Measurements from ENCODE around the gene VPS54. TPM values are rescaled to one million over a fixed set of nuclear protein-coding genes. Genes with fewer than 3 reads are reported as not detected.

Gene VPS54
- total RNA-seq, 1 donor from 2014 or later = 17.5 TPM

DNA sequence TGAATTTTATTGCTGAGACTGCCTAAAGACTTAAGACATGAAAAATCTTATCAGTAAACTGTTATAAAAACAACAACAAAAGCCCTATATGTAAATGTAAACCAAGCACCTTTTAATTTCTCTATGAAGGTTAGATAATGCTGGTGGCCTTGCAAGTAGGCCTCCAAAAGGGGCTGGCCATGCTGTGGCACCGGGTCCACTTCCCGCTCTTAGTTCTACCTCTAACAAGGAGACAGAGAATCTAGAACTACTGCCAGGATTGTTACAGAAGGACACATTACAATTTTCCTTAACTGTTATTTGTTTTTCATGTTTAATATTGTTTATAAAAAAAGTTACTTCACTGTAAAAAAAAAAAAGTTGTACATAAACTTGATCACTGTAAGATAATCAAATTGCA, 128.6 kb downstream of the VPS54 start:
- no peak overlapping the region for H3K4me3 ChIP-seq (ENCODE audit: insufficient read depth, low read depth, low read length)
- H3K79me2 ChIP-seq (ENCODE audit: insufficient read depth, low read length) = no peaks in the 10 kb centered on the region
- H4K20me1 ChIP-seq (ENCODE audit: insufficient read depth, low read length) = peaks cover 12% of the 10 kb centered on the region
- H3K4me1 ChIP-seq (ENCODE audit: insufficient read depth, low read length) = no peaks in the 10 kb centered on the region
- FAIRE-seq (no peak), DNase-seq (ENCODE audit: low read depth) (no peak)
- H3K4me3 Mint-ChIP-seq (ENCODE audit: unreplicated experiment) = no peak overlapping the region
- no peaks in the 10 kb centered on the region for H3K9me3 Mint-ChIP-seq (ENCODE audit: unreplicated experiment)
- TF ChIP-seq, protein P1, sequence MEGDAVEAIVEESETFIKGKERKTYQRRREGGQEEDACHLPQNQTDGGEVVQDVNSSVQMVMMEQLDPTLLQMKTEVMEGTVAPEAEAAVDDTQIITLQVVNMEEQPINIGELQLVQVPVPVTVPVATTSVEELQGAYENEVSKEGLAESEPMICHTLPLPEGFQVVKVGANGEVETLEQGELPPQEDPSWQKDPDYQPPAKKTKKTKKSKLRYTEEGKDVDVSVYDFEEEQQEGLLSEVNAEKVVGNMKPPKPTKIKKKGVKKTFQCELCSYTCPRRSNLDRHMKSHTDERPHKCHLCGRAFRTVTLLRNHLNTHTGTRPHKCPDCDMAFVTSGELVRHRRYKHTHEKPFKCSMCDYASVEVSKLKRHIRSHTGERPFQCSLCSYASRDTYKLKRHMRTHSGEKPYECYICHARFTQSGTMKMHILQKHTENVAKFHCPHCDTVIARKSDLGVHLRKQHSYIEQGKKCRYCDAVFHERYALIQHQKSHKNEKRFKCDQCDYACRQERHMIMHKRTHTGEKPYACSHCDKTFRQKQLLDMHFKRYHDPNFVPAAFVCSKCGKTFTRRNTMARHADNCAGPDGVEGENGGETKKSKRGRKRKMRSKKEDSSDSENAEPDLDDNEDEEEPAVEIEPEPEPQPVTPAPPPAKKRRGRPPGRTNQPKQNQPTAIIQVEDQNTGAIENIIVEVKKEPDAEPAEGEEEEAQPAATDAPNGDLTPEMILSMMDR (IDR thresholded peaks at IDR 0.05; ENCODE audit: insufficient read depth, low read depth, low read length) = no peak
- TF ChIP-seq EZH2 (IDR thresholded peaks at IDR 0.05; ENCODE audit: insufficient read depth, low read length) = no peak
- peaks cover 15% of the 10 kb centered on the region for H3K36me3 Mint-ChIP-seq (ENCODE audit: low read depth, unreplicated experiment)
- no peak overlapping the region for H3K27ac ChIP-seq (ENCODE audit: low read depth, low read length)
- H3K27me3 ChIP-seq (ENCODE audit: insufficient read depth, low read length) = no peaks in the 10 kb centered on the region
- no peak overlapping the region for H3K27ac Mint-ChIP-seq (ENCODE audit: unreplicated experiment)
- H3K9me3 ChIP-seq (ENCODE audit: insufficient read depth, low read depth, low read length) = no peaks in the 10 kb centered on the region
- H3K36me3 ChIP-seq (ENCODE audit: insufficient read depth, low read length) = peaks cover 51% of the 10 kb centered on the region
- no peak overlapping the region for H3K4me2 ChIP-seq (ENCODE audit: low read length)
- H2AFZ ChIP-seq (ENCODE audit: low read depth, low read length) = no peak overlapping the region
- H3K4me1 Mint-ChIP-seq (ENCODE audit: low read depth, unreplicated experiment) = peaks cover 11% of the 10 kb centered on the region
- no peak overlapping the region for H3K9ac ChIP-seq (ENCODE audit: low read length)
- H3K27me3 Mint-ChIP-seq (ENCODE audit: low read depth, unreplicated experiment) = no peaks in the 10 kb centered on the region

DNA sequence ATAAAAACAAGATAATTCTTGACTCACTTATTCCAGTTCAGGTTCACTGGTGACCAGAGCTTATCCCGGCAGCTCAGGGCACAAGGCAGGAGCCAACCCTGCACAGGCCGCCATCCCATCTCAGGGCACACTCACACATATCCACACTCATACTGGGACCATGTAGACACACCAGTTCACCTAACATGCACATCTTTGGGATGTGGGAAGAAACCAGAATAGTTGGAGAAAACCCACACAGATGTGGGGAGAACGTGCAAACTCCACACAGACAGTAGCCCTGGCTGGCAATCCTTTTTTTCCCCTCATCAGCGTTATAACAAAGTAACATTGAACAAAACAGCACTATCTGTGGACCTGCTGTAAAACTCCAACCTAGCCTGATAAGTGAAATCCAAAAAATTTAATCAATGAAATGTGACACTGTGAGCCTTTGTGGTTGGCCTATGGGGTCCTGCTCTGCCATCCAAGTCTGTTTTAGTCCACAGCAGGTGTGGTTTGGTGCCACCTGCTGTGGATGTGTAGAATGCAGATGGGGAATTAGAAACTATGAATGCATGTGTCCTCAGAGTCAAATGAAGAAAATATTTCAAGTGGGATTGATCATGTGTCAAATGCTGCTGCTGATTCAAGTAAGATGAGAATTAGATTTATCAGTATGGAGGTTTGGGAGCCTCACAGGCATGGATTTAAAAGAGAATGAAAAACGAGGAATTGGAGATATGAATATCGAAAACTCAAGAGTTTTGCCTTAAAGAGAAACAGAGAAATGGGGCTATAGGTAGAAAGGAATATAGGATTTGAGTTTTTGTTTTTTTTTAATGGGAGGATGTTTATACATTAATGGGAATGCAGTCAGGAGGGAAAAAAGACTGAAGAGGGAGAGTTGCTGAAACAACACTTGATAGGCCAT, 130.5 kb downstream of the VPS54 start:
- no peak for TF ChIP-seq EZH2 (IDR thresholded peaks at IDR 0.05; ENCODE audit: insufficient read depth, low read length)
- TF ChIP-seq, protein P1 (IDR thresholded peaks at IDR 0.05; ENCODE audit: insufficient read depth, low read depth, low read length) = peak; percentile 77
- Histone ChIP-seq H3K79me2 (ENCODE audit: insufficient read depth, low read length) (no peaks in the 10 kb centered on the region), H3K9me3 (ENCODE audit: insufficient read depth, low read depth, low read length) (no peaks in the 10 kb centered on the region), H3K36me3 (ENCODE audit: insufficient read depth, low read length) (peaks cover 50% of the 10 kb centered on the region), H4K20me1 (ENCODE audit: insufficient read depth, low read length) (peaks cover 12% of the 10 kb centered on the region), H2AFZ (ENCODE audit: low read depth, low read length) (no peak overlapping the region), H3K27me3 (ENCODE audit: insufficient read depth, low read length) (no peaks in the 10 kb centered on the region), H3K27ac (ENCODE audit: low read depth, low read length) (no peak overlapping the region), H3K4me1 (ENCODE audit: insufficient read depth, low read length) (no peaks in the 10 kb centered on the region), H3K9ac (ENCODE audit: low read length) (no peak overlapping the region), H3K4me3 (ENCODE audit: insufficient read depth, low read depth, low read length) (no peak overlapping the region), H3K4me2 (ENCODE audit: low read length) (no peak overlapping the region)
- peaks cover 22% of the 10 kb centered on the region for H3K36me3 Mint-ChIP-seq (ENCODE audit: low read depth, unreplicated experiment)
- H3K4me3 Mint-ChIP-seq (ENCODE audit: unreplicated experiment) = no peak overlapping the region
- H3K9me3 Mint-ChIP-seq (ENCODE audit: unreplicated experiment) = no peaks in the 10 kb centered on the region
- FAIRE-seq (no peak), DNase-seq (ENCODE audit: low read depth) (peak; percentile 8)
- H3K27ac Mint-ChIP-seq (ENCODE audit: unreplicated experiment) = no peak overlapping the region
- peaks cover 11% of the 10 kb centered on the region for H3K4me1 Mint-ChIP-seq (ENCODE audit: low read depth, unreplicated experiment)
- H3K27me3 Mint-ChIP-seq (ENCODE audit: low read depth, unreplicated experiment) = no peaks in the 10 kb centered on the region

DNA sequence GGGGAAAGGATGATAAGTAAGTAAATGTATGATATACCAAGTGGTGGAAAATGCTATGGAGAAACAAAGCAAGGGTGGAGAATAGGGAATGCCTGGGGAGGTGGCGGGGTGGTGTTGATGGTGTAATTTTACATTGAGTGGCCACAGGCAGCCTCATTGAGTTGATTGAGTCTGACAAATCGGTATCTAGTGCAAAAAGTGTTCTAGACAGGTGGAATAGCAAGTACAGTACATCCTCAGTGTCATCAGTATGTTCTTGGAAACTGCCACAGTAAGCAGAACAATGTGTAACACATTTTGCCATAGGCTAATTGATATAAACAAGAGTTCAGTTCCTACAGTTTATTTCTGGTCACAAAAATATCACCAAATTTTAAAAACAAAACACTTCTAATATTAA, 131.2 kb downstream of the VPS54 start:
- Histone ChIP-seq H3K4me1 (ENCODE audit: insufficient read depth, low read length) (no peaks in the 10 kb centered on the region), H2AFZ (ENCODE audit: low read depth, low read length) (no peak overlapping the region), H3K27ac (ENCODE audit: low read depth, low read length) (no peak overlapping the region), H3K9me3 (ENCODE audit: insufficient read depth, low read depth, low read length) (no peaks in the 10 kb centered on the region), H3K79me2 (ENCODE audit: insufficient read depth, low read length) (no peaks in the 10 kb centered on the region), H4K20me1 (ENCODE audit: insufficient read depth, low read length) (peaks cover 12% of the 10 kb centered on the region), H3K4me2 (ENCODE audit: low read length) (no peak overlapping the region), H3K4me3 (ENCODE audit: insufficient read depth, low read depth, low read length) (no peak overlapping the region), H3K27me3 (ENCODE audit: insufficient read depth, low read length) (no peaks in the 10 kb centered on the region), H3K36me3 (ENCODE audit: insufficient read depth, low read length) (peaks cover 47% of the 10 kb centered on the region), H3K9ac (ENCODE audit: low read length) (no peak overlapping the region)
- Mint-ChIP-seq H3K4me3 (ENCODE audit: unreplicated experiment) (no peak overlapping the region), H3K27me3 (ENCODE audit: low read depth, unreplicated experiment) (no peaks in the 10 kb centered on the region), H3K4me1 (ENCODE audit: low read depth, unreplicated experiment) (peaks cover 7% of the 10 kb centered on the region), H3K9me3 (ENCODE audit: unreplicated experiment) (no peaks in the 10 kb centered on the region), H3K27ac (ENCODE audit: unreplicated experiment) (peak overlapping the region; percentile 26), H3K36me3 (ENCODE audit: low read depth, unreplicated experiment) (peaks cover 19% of the 10 kb centered on the region)
- FAIRE-seq (no peak), DNase-seq (ENCODE audit: low read depth) (no peak)
- TF ChIP-seq, protein P1 (IDR thresholded peaks at IDR 0.05; ENCODE audit: insufficient read depth, low read depth, low read length) = no peak
- TF ChIP-seq EZH2 (IDR thresholded peaks at IDR 0.05; ENCODE audit: insufficient read depth, low read length) = no peak

Measured in astrocyte (in vitro differentiated cells and primary cell).